Liver (tissue), 3 donors: ENCODE data around the gene CACNA1S.

Experiments used
- ATF3 ChIP-seq: IDR thresholded peaks from 2 replicates; pipeline ENCODE4 v1.6.1; 2016; ENCODE audit warnings: antibody characterized with exemption
- FOXA1 ChIP-seq: IDR thresholded peaks from 2 replicates; pipeline ENCODE4 v1.6.1; 2016; ENCODE audit warnings: antibody characterized with exemption
- GABPA ChIP-seq, 2 donors: IDR thresholded peaks in 1 of 2; conservative IDR thresholded peaks in 1 of 2; 2 replicates each; pipeline ENCODE4 v1.6.1; 2016; ENCODE audit warnings: antibody characterized with exemption in 2 of 2, mild to moderate bottlenecking in 1 of 2, moderate library complexity in 1 of 2
- HNF4G ChIP-seq: IDR thresholded peaks from 2 replicates; pipeline ENCODE4 v1.6.1; 2016; ENCODE audit warnings: antibody characterized with exemption
- JUND ChIP-seq, 2 donors: IDR thresholded peaks; 2 replicates each; pipeline ENCODE4 v1.6.1; 2016; ENCODE audit warnings: antibody characterized with exemption in 2 of 2
- MAX ChIP-seq: IDR thresholded peaks from 2 replicates; pipeline ENCODE4 v1.6.1; 2016; ENCODE audit warnings: antibody characterized with exemption
- RAD21 ChIP-seq, 2 donors: IDR thresholded peaks; 2 replicates each; pipeline ENCODE4 v1.6.1; 2016; ENCODE audit warnings: antibody characterized with exemption in 2 of 2, mild to moderate bottlenecking in 2 of 2
- REST ChIP-seq: IDR thresholded peaks from 2 replicates; pipeline ENCODE4 v1.6.1; 2016; ENCODE audit warnings: antibody characterized with exemption, mild to moderate bottlenecking
- SP1 ChIP-seq: IDR thresholded peaks from 2 replicates; pipeline ENCODE4 v1.6.1; 2018; ENCODE audit warnings: antibody characterized with exemption, mild to moderate bottlenecking
- TAF1 ChIP-seq: conservative IDR thresholded peaks from 2 replicates; pipeline ENCODE4 v1.6.1; 2016; ENCODE audit warnings: antibody characterized with exemption, mild to moderate bottlenecking
- YY1 ChIP-seq: IDR thresholded peaks from 2 replicates; pipeline ENCODE4 v1.6.1; 2016; ENCODE audit warnings: antibody characterized with exemption, mild to moderate bottlenecking
- TF ChIP-seq, protein P1 (sequence below): fragments of 150-350 bp; IDR thresholded peaks from 2 replicates; pipeline ENCODE4 v1.5.1; 2017; ENCODE audit warnings: improper control_type of control experiment, low read depth, low read length; ENCODE audit not compliant: missing input control
- donor health status: healthy.
- donor health status: healthy.

DNA sequence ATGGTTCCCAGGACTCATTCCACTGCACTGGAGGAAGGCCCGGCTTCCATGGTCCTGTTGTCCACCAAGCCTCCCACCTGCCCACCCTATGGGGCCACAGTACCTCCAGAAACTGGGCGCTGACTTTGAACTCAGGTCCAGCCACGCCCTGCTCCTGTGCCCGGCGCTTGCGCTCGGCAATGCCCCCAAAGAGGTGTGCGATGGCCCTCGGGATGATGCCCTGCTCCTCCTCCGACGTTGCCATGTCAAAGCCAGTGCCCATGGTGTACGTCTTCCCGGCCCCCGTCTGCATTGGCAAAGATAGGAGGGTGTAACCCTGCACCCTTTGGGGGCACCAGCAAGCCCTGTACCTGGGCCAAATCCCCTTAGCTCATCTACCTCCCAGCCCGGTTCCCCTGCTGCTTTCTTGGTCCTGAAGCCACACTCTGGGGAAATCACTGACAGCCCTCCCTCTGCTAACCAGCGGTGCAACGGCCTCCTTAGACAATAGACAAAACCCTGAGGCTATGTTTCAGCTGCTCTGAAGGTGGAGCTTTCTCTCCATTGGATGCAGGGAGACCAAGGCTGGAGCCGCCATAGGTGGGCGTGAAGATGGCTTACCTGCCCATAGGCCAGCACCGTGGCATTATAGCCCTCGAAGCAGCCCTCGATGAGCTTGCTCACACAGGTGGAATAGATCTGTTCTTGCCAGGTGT lies 103.4 kb downstream of the CACNA1S start:
- no peak for TF ChIP-seq GABPA (IDR thresholded peaks at IDR 0.05 in 1 of 2, conservative IDR thresholded peaks at IDR 0.05 in 1 of 2)
- TF ChIP-seq, protein P1, sequence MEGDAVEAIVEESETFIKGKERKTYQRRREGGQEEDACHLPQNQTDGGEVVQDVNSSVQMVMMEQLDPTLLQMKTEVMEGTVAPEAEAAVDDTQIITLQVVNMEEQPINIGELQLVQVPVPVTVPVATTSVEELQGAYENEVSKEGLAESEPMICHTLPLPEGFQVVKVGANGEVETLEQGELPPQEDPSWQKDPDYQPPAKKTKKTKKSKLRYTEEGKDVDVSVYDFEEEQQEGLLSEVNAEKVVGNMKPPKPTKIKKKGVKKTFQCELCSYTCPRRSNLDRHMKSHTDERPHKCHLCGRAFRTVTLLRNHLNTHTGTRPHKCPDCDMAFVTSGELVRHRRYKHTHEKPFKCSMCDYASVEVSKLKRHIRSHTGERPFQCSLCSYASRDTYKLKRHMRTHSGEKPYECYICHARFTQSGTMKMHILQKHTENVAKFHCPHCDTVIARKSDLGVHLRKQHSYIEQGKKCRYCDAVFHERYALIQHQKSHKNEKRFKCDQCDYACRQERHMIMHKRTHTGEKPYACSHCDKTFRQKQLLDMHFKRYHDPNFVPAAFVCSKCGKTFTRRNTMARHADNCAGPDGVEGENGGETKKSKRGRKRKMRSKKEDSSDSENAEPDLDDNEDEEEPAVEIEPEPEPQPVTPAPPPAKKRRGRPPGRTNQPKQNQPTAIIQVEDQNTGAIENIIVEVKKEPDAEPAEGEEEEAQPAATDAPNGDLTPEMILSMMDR = no peak
- TF ChIP-seq MAX = no peak
- no peak for TF ChIP-seq YY1
- TF ChIP-seq TAF1 = no peak
- no peak for TF ChIP-seq SP1
- no peak for TF ChIP-seq RAD21 (IDR thresholded peaks at IDR 0.05)
- no peak for TF ChIP-seq JUND (IDR thresholded peaks at IDR 0.05)
- no peak for TF ChIP-seq REST
- TF ChIP-seq FOXA1 = no peak
- TF ChIP-seq HNF4G = no peak
- no peak for TF ChIP-seq ATF3
